ENCODE data around the gene TP53BP2. TPM values are rescaled to one million over a fixed set of nuclear protein-coding genes. Genes with fewer than 3 reads are reported as not detected.

The TP53BP2 gene
- total RNA-seq, 1 donor from 2014 or later = 52.9 TPM

DNA sequence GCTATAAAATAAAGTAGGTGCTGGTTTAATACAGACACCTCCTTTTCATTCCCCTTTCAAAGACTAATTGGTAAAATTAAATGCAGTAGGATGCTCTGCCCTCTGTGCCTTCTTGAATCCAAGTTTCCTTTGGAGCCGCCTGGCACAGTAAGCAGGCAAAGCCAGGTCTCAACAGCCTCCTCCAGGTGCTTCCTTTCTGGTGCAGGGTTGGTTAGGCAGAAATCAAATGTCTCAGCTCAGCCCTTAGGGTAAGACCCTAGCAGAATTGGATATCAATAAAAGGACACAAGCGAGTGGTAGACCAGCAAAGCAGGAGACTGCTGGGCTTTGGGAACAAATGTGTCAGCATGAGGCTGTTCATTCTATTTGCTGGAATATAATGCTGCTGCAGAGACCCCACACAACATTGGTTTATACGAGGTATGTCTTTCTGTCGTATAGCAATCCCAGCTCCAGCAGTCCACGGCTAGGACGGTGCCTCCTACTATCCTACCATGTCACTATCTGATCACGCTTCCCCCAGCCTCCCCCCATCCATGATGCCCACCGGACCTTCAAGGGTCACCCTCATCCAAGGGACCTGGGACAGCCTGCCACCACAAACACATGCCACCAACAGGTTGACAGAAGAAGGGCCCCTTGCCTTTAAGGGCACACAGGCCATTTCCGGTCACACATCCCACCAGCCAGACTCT lies 75.0 kb downstream of the TP53BP2 start:
- Mint-ChIP-seq H3K36me3 (ENCODE audit: low read depth) (peaks cover 66% of the 10 kb centered on the region), H3K4me3 (no peak overlapping the region), H3K27me3 (no peaks in the 10 kb centered on the region), H3K9me3 (no peaks in the 10 kb centered on the region), H3K4me1 (peaks cover 15% of the 10 kb centered on the region), H3K27ac (no peak overlapping the region)
- ChIA-PET CTCF (interaction anchor here (2.0 kb wide), 1 partner anchor 21 kb away, joined by 4 read pairs; no protein-coding TSS in a partner anchor), POLR2A (no interaction called here)
- no peak for DNase-seq
- TF ChIP-seq, protein P1, sequence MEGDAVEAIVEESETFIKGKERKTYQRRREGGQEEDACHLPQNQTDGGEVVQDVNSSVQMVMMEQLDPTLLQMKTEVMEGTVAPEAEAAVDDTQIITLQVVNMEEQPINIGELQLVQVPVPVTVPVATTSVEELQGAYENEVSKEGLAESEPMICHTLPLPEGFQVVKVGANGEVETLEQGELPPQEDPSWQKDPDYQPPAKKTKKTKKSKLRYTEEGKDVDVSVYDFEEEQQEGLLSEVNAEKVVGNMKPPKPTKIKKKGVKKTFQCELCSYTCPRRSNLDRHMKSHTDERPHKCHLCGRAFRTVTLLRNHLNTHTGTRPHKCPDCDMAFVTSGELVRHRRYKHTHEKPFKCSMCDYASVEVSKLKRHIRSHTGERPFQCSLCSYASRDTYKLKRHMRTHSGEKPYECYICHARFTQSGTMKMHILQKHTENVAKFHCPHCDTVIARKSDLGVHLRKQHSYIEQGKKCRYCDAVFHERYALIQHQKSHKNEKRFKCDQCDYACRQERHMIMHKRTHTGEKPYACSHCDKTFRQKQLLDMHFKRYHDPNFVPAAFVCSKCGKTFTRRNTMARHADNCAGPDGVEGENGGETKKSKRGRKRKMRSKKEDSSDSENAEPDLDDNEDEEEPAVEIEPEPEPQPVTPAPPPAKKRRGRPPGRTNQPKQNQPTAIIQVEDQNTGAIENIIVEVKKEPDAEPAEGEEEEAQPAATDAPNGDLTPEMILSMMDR (IDR thresholded peaks at IDR 0.05) = no peak
- intact Hi-C loops (cut with micrococcal nuclease) = no loop called here
- ATAC-seq (ENCODE audit: low read depth) = no peak

DNA sequence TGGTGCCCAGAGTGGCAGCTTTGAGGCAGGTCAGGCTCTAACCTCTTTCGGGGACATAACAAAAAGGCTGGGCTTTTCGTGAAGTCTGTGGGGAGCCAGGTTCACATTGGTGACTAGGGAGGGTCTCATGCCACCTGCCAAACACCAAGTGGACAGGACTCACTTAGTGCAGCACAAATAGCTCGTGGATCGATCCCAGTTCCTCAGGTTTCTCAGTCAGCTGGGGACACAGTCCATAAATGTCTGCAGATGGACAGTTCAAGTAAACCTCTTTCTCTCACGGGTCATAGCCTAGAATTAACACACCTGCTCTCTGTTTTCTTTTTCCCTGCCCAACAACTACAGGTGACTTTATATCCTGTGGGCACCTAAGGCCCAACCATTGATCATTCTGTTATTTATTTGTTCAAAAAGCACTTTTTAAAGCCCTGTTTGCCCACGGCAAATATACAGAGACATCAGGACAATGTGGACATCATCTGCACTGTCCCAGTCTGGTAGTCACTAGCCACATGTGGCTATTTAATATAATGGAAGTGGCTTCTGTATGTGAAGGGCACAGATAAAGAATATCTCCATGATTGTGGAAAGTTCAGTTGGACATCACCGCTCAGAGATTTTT lies 79.9 kb downstream of the TP53BP2 start:
- no peaks in the 10 kb centered on the region for H3K9me3 Mint-ChIP-seq
- peaks cover 58% of the 10 kb centered on the region for H3K36me3 Mint-ChIP-seq (ENCODE audit: low read depth)
- POLR2A ChIA-PET = no interaction called here
- TF ChIP-seq, protein P1 (IDR thresholded peaks at IDR 0.05) = no peak
- no peak overlapping the region for H3K4me3 Mint-ChIP-seq
- ATAC-seq (ENCODE audit: low read depth) = no peak
- intact Hi-C loops (cut with micrococcal nuclease) = no loop called here
- DNase-seq = no peak
- CTCF ChIA-PET = no interaction called here
- H3K27me3 Mint-ChIP-seq = no peaks in the 10 kb centered on the region
- no peak overlapping the region for H3K27ac Mint-ChIP-seq
- no peaks in the 10 kb centered on the region for H3K4me1 Mint-ChIP-seq

DNA sequence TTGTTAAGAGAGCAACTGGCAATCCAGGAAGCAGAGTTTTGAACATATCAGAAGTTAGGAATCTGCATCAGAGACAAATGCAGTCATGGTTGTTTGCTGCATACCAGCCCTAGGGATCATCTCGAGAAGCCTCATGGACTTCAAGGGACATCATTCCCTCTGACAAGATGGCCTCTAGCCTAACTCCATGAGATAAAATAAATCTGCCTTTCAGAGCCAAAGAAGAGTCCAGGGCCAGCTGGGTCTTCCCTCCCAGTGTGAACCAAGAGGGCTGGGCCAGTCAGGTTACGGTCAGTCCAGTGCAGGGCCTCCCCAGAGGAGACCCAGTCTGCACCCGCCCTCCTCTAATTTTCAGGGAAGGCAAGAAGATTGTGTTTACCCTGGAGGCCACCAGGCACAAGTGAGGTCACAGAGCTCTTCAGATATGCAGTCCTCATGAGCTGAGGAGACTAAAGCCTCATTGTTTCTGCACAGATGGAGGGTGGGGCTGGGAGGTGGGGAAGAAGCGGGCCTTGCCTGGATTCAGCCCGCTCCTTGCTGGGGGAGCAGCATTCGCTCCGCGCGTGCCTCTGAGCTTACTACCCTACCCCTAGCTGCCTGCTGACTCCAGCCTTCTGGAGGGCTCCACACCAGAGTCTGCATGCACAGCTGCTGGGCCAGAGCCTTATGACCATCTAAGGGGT lies 80.6 kb downstream of the TP53BP2 start:
- ATAC-seq (ENCODE audit: low read depth) (no peak), DNase-seq (no peak)
- Mint-ChIP-seq H3K27me3 (no peaks in the 10 kb centered on the region), H3K36me3 (ENCODE audit: low read depth) (peaks cover 55% of the 10 kb centered on the region), H3K4me1 (no peaks in the 10 kb centered on the region), H3K4me3 (no peak overlapping the region), H3K9me3 (no peaks in the 10 kb centered on the region), H3K27ac (no peak overlapping the region)
- intact Hi-C loops (cut with micrococcal nuclease) = no loop called here
- CTCF ChIA-PET = no interaction called here
- TF ChIP-seq, protein P1 (IDR thresholded peaks at IDR 0.05) = no peak
- POLR2A ChIA-PET = no interaction called here

DNA sequence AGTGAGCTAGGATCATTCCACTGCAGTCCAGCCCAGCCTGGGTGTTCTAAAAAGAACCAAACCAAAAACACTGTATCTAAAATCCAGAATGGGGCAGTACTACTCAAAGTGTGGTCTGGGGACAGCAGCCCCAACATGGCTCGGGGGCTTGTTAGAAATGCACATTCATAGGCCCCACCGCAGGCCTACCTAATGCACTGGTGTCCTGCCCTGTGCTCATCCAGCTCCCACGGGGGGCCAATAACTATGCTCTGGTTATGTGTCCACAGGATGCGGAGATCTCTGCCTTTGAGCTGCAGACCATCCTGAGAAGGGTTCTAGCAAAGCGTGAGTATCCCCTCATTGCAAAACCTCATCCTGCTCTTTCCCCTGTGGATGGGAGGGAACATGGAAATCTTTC lies 81.9 kb downstream of the TP53BP2 start:
- ATAC-seq (ENCODE audit: low read depth) (no peak), DNase-seq (no peak)
- H3K4me1 Mint-ChIP-seq = no peaks in the 10 kb centered on the region
- no peak overlapping the region for H3K4me3 Mint-ChIP-seq
- no peak overlapping the region for H3K27ac Mint-ChIP-seq
- intact Hi-C loops (cut with micrococcal nuclease) = no loop called here
- TF ChIP-seq, protein P1 (IDR thresholded peaks at IDR 0.05) = no peak
- ChIA-PET POLR2A (no interaction called here), CTCF (no interaction called here)
- no peaks in the 10 kb centered on the region for H3K27me3 Mint-ChIP-seq
- H3K36me3 Mint-ChIP-seq (ENCODE audit: low read depth) = peaks cover 54% of the 10 kb centered on the region
- H3K9me3 Mint-ChIP-seq = no peaks in the 10 kb centered on the region

DNA sequence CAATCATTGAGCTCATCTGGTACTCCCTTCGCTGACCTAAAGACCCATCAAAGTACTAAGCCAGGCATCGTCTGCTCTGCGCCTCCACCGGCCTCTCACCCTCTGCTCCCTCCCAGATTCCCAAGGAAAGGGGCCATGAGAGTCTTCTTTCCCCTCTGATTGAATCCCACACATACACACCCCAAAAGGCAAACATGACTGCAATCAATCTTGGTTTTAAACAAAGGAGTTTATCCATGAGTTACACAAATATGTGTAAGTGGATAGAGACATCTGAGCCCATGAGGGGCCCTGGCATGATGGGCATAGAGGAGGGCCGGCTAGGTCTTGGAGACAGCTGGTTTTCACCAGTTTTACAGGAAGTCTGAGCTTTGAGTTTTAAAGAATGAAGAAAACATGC lies 82.5 kb downstream of the TP53BP2 start:
- Mint-ChIP-seq H3K36me3 (ENCODE audit: low read depth) (peaks cover 55% of the 10 kb centered on the region), H3K4me1 (no peaks in the 10 kb centered on the region), H3K9me3 (no peaks in the 10 kb centered on the region), H3K27me3 (no peaks in the 10 kb centered on the region), H3K27ac (no peak overlapping the region), H3K4me3 (no peak overlapping the region)
- TF ChIP-seq, protein P1 (IDR thresholded peaks at IDR 0.05) = no peak
- ChIA-PET POLR2A (no interaction called here), CTCF (interaction anchor here (1.4 kb wide), 1 partner anchor 14 kb away, joined by 6 read pairs; no protein-coding TSS in a partner anchor)
- intact Hi-C loops (cut with micrococcal nuclease) = no loop called here
- ATAC-seq (ENCODE audit: low read depth) (no peak), DNase-seq (no peak)
